GM23338 (cell line): ENCODE data around the gene SLC17A1. TPM values are rescaled to one million over a fixed set of nuclear protein-coding genes. Genes with fewer than 3 reads are reported as not detected.
A peak's percentile ranks its signal among the peaks of the same experiment; 100 is the strongest.

Experiments used
- ATAC-seq: fragments of 200-7000 bp; cut with Tn5 transposase; 3 replicates; pipeline ENCODE4 v1.9.1; 2020
- DNase-seq: peaks from one replicate; pipeline ENCODE4 v3.0.0-alpha.2; 2015; ENCODE audit warnings: low spot score
- H2AFZ ChIP-seq: fragments of 200-600 bp; sonication (generic); 2 replicates; pipeline ENCODE4 v1.8.0; 2016; ENCODE audit warnings: antibody characterized with exemption, mild to moderate bottlenecking, moderate library complexity
- H3F3A ChIP-seq: fragments of 200-600 bp; sonication (generic); replicated peaks from 2 replicates; pipeline ENCODE4 v1.8.0; 2017; ENCODE audit warnings: antibody characterized with exemption, mixed run types, low read depth
- H3K27ac ChIP-seq: fragments of 200-600 bp; sonication (generic); 2 replicates; pipeline ENCODE4 v1.6.1; 2016; ENCODE audit warnings: low read depth
- H3K27me3 ChIP-seq: fragments of 200-600 bp; sonication (generic); 2 replicates; pipeline ENCODE4 v1.8.0; 2016; ENCODE audit warnings: mild to moderate bottlenecking, mixed run types, moderate library complexity; ENCODE audit not compliant: insufficient read depth
- H3K36me3 ChIP-seq: fragments of 200-600 bp; sonication (generic); 2 replicates; pipeline ENCODE4 v1.8.0; 2016; ENCODE audit warnings: mild to moderate bottlenecking; ENCODE audit not compliant: insufficient read depth
- H3K4me1 ChIP-seq: fragments of 200-600 bp; sonication (generic); 2 replicates; pipeline ENCODE4 v1.8.0; 2016; ENCODE audit warnings: mild to moderate bottlenecking, moderate library complexity; ENCODE audit not compliant: insufficient read depth
- H3K4me2 ChIP-seq: fragments of 200-600 bp; sonication (generic); 2 replicates; pipeline ENCODE4 v1.7.1; 2017; ENCODE audit warnings: mixed run types
- H3K4me3 ChIP-seq: fragments of 200-600 bp; sonication (generic); 2 replicates; pipeline ENCODE4 v1.6.1; 2016; ENCODE audit warnings: mixed run types
- H3K79me2 ChIP-seq: fragments of 200-600 bp; sonication (generic); replicated peaks from 2 replicates; pipeline ENCODE4 v1.8.0; 2017; ENCODE audit warnings: mild to moderate bottlenecking; ENCODE audit not compliant: insufficient read depth
- H3K9me2 ChIP-seq: fragments of 200-600 bp; sonication (generic); 2 replicates; pipeline ENCODE4 v1.8.0; 2017; ENCODE audit not compliant: insufficient read depth
- H4K20me1 ChIP-seq: fragments of 200-600 bp; sonication (generic); replicated peaks from 2 replicates; pipeline ENCODE4 v1.8.0; 2017; ENCODE audit warnings: mild to moderate bottlenecking; ENCODE audit not compliant: insufficient read depth
- H3K27ac Mint-ChIP-seq: 2 replicates; pipeline ENCODE4 v1.8.0; 2020; ENCODE audit warnings: inconsistent platforms, mild to moderate bottlenecking, moderate library complexity, mixed read lengths
- H3K27me3 Mint-ChIP-seq: 3 replicates; pipeline ENCODE4 v1.8.0; 2022; ENCODE audit warnings: low read depth, mild to moderate bottlenecking, moderate library complexity, mixed read lengths, inconsistent platforms; ENCODE audit not compliant: insufficient read depth, poor library complexity
- H3K36me3 Mint-ChIP-seq: 3 replicates; pipeline ENCODE4 v1.8.0; 2021; ENCODE audit warnings: low read depth, mild to moderate bottlenecking, inconsistent platforms, moderate library complexity, mixed read lengths
- H3K4me1 Mint-ChIP-seq: 3 replicates; pipeline ENCODE4 v1.8.0; 2020; ENCODE audit warnings: mild to moderate bottlenecking, inconsistent platforms, mixed read lengths
- H3K4me3 Mint-ChIP-seq: 3 replicates; pipeline ENCODE4 v1.8.0; 2021; ENCODE audit warnings: moderate library complexity, mild to moderate bottlenecking, inconsistent platforms, mixed read lengths
- H3K9me3 Mint-ChIP-seq: 3 replicates; pipeline ENCODE4 v1.8.0; 2020; ENCODE audit warnings: moderate library complexity, mild to moderate bottlenecking, inconsistent platforms, mixed read lengths
- CREB1 ChIP-seq: fragments of 250-450 bp; sonication (Bioruptor Pico); IDR thresholded peaks from 2 replicates; pipeline ENCODE4 v1.5.0; 2020; ENCODE audit warnings: low read depth, mild to moderate bottlenecking, moderate library complexity
- CTCF ChIP-seq, 2 experiments: fragments of 200-600 bp in 1 of 2; sonication (generic) in 1 of 2; conservative IDR thresholded peaks; 2 replicates each; pipeline versions ENCODE4 v1.5.1 to v1.6.1; 2016 to 2017; ENCODE audit warnings: antibody characterized with exemption in 2 of 2, low read depth in 2 of 2, mild to moderate bottlenecking in 2 of 2, moderate library complexity in 1 of 2
- ETS1 ChIP-seq: IDR thresholded peaks from 2 replicates; pipeline ENCODE4 v1.6.1; 2016; ENCODE audit warnings: antibody characterized with exemption
- EZH2 ChIP-seq: fragments of 200-600 bp; sonication (generic); IDR thresholded peaks from one replicate; pipeline ENCODE4 v1.8.0; 2017; ENCODE audit warnings: antibody characterized with exemption, mild to moderate bottlenecking, low read depth; ENCODE audit not compliant: unreplicated experiment
- EZH2phosphoT487 ChIP-seq: fragments of 200-600 bp; sonication (generic); IDR thresholded peaks from one replicate; pipeline ENCODE4 v1.8.1; 2018; ENCODE audit warnings: antibody characterized with exemption; ENCODE audit not compliant: unreplicated experiment
- JUNB ChIP-seq: IDR thresholded peaks from one replicate; pipeline ENCODE4 v1.6.1; 2016; ENCODE audit warnings: antibody characterized with exemption; ENCODE audit not compliant: unreplicated experiment
- NANOG ChIP-seq: IDR thresholded peaks from 2 replicates; pipeline ENCODE4 v1.6.1; 2016; ENCODE audit warnings: antibody characterized with exemption, borderline replicate concordance
- POLR2AphosphoS5 ChIP-seq: IDR thresholded peaks from 2 replicates; pipeline ENCODE4 v1.6.1; 2016; ENCODE audit warnings: antibody characterized with exemption, low read depth
- REST ChIP-seq: IDR thresholded peaks from one replicate; pipeline ENCODE4 v1.6.1; 2018; ENCODE audit warnings: antibody characterized with exemption; ENCODE audit not compliant: unreplicated experiment
- STAT1 ChIP-seq: IDR thresholded peaks from one replicate; pipeline ENCODE4 v1.6.1; 2016; ENCODE audit warnings: antibody characterized with exemption; ENCODE audit not compliant: unreplicated experiment
- ZNF114 ChIP-seq: fragments of 250-450 bp; sonication (Bioruptor Pico); IDR thresholded peaks from 2 replicates; pipeline ENCODE4 v1.5.0; 2020; ENCODE audit warnings: mild to moderate bottlenecking, moderate library complexity
- ZNF331 ChIP-seq: fragments of 250-450 bp; sonication (Bioruptor Pico); IDR thresholded peaks from 2 replicates; pipeline ENCODE4 v1.5.0; 2020; ENCODE audit warnings: low read depth, mild to moderate bottlenecking, moderate library complexity
- ZNF462 ChIP-seq: fragments of 250-450 bp; sonication (Bioruptor Pico); IDR thresholded peaks from 2 replicates; pipeline ENCODE4 v1.5.0; 2020; ENCODE audit warnings: mild to moderate bottlenecking, moderate library complexity
- polyA plus RNA-seq: library from polyadenylated mRNA; unstranded; fragments of >200 nt; fragmentation: Nextera tagmentation; extraction: Ambion mirVana; gene quantifications from 2 replicates; pipeline ENCODE4 v1.2.1, GENCODE V29; 2016
- total RNA-seq: library from RNA; depleted of rRNA; stranded (reverse); fragments of >200 nt; shearing (Covaris generic); gene quantifications from 2 replicates; pipeline ENCODE4 v1.2.3, GENCODE V29; 2014

SLC17A1 gene
- total and polyA plus RNA-seq, 2 experiments from 2014 or later: not detected

- H3K27ac Mint-ChIP-seq: no peak overlapping the region
- Histone ChIP-seq H3K4me3 (no peak overlapping the region), H3F3A (no peaks in the 10 kb centered on the region)
Measured at GRCh38 chr6:25777031-25777430, 54.8 kb downstream of the SLC17A1 start.

More at GRCh38 chr6:25777031-25777430, 54.8 kb downstream of the SLC17A1 start:
- H3K27me3 Mint-ChIP-seq: peaks cover 2% of the 10 kb centered on the region
- no peak for TF ChIP-seq ZNF331 (CRISPR knock-in tag)
- TF ChIP-seq NANOG: no peak
- no peak for TF ChIP-seq CREB1 (CRISPR knock-in tag)
- no peak for TF ChIP-seq CTCF (conservative IDR thresholded peaks at IDR 0.05; ENCODE audit: low read depth in 2 of 2)
- no peak for TF ChIP-seq POLR2AphosphoS5
- no peak for TF ChIP-seq REST
- TF ChIP-seq ZNF462 (CRISPR knock-in tag): no peak
- TF ChIP-seq ZNF114 (CRISPR knock-in tag): no peak
- no peak for TF ChIP-seq EZH2
- no peak for TF ChIP-seq STAT1
- no peak for TF ChIP-seq ETS1
- no peak for TF ChIP-seq EZH2phosphoT487
- TF ChIP-seq JUNB: no peak
- no peaks in the 10 kb centered on the region for H3K27me3 ChIP-seq
- DNase-seq (peak; percentile 31), ATAC-seq (no peak)
- no peaks in the 10 kb centered on the region for H4K20me1 ChIP-seq
- no peaks in the 10 kb centered on the region for H3K79me2 ChIP-seq
- H3K4me1 ChIP-seq: peaks cover 8% of the 10 kb centered on the region; the same call in 1 of the 2 replicates
- H3K9me2 ChIP-seq: 0 out of 2 replicates have a peak, but pooled peaks cover 12% of the 10 kb centered on the region
- no peaks in the 10 kb centered on the region for H3K36me3 ChIP-seq
- H3K4me3 Mint-ChIP-seq: no peak overlapping the region
- H3K27ac ChIP-seq: no peak overlapping the region
- H3K4me1 Mint-ChIP-seq: no peaks in the 10 kb centered on the region
- no peaks in the 10 kb centered on the region for H3K36me3 Mint-ChIP-seq
- H3K9me3 Mint-ChIP-seq: no peaks in the 10 kb centered on the region
- H2AFZ ChIP-seq: 0 out of 2 replicates have a peak overlapping the region, but pooled peaks have one; percentile 39
- H3K4me2 ChIP-seq: no peak overlapping the region
